PC-3 (cell line): ENCODE measurements around the gene BMPER. TPM values are rescaled to one million over a fixed set of nuclear protein-coding genes. Genes with fewer than 3 reads are reported as not detected.

Experiments used
- ATAC-seq: fragments of 200-7000 bp; cut with Tn5 transposase; 2 replicates; pipeline ENCODE4 v1.9.1; 2020; ENCODE audit warnings: mild to moderate bottlenecking, moderate library complexity
- BruUV-seq: library from RNA; stranded (reverse); fragments of 400-500 nt; replicated peaks from 2 replicates; lab custom pipeline; 2021; lab: Mats Ljungman, UMichigan
- CTCF ChIA-PET: fragments of 300-600 bp; sonication (Branson Sonifier 250); formaldehyde crosslinking; loops from one replicate; lab custom pipeline; 2022; ENCODE audit warnings: antibody characterized with exemption; lab: Charles Lee
- POLR2A ChIA-PET: fragments of 300-600 bp; sonication (Branson Sonifier 250); formaldehyde crosslinking; loops from one replicate; lab custom pipeline; 2022; ENCODE audit warnings: antibody characterized with exemption; ENCODE audit not compliant: unreplicated experiment; lab: Charles Lee
- DNase-seq: peaks from one replicate; pipeline ENCODE4 v3.0.0-alpha.2; 2015
- H2AFZ ChIP-seq: fragments of 300-600 bp; sonication (generic); 2 replicates; pipeline ENCODE4 v1.6.0; 2016; ENCODE audit warnings: antibody characterized with exemption, low read length
- H3F3A ChIP-seq: fragments of 300-600 bp; sonication (generic); one replicate; pipeline ENCODE4 v1.6.0; 2017; ENCODE audit warnings: antibody characterized with exemption, low read length, control low read depth, mild to moderate bottlenecking; ENCODE audit not compliant: unreplicated experiment
- H3K27ac ChIP-seq: fragments of 300-600 bp; sonication (generic); 2 replicates; pipeline ENCODE4 v1.5.1; 2016; ENCODE audit warnings: mild to moderate bottlenecking, low read length
- H3K27me3 ChIP-seq: fragments of 300-600 bp; sonication (generic); 2 replicates; pipeline ENCODE4 v1.6.1; 2016; ENCODE audit warnings: low read length, mixed read lengths
- H3K36me3 ChIP-seq: fragments of 300-600 bp; sonication (generic); 2 replicates; pipeline ENCODE4 v1.6.1; 2016; ENCODE audit warnings: low read depth, mixed run types, low read length, mixed read lengths
- H3K4me1 ChIP-seq: fragments of 300-600 bp; sonication (generic); 2 replicates; pipeline ENCODE4 v1.5.1; 2016; ENCODE audit warnings: low read length; ENCODE audit not compliant: insufficient read depth
- H3K4me2 ChIP-seq: fragments of 300-600 bp; sonication (generic); 2 replicates; pipeline ENCODE4 v1.6.0; 2016; ENCODE audit warnings: low read length
- H3K4me3 ChIP-seq: fragments of 300-600 bp; sonication (generic); 2 replicates; pipeline ENCODE4 v1.5.1; 2016; ENCODE audit warnings: mild to moderate bottlenecking, low read length, mixed read lengths
- H3K79me2 ChIP-seq: fragments of 300-600 bp; sonication (generic); 2 replicates; pipeline ENCODE4 v1.6.1; 2017; ENCODE audit warnings: low read length, mixed read lengths
- H3K9ac ChIP-seq: fragments of 300-600 bp; sonication (generic); 2 replicates; pipeline ENCODE4 v1.6.0; 2016; ENCODE audit warnings: mild to moderate bottlenecking, low read length
- H3K9me2 ChIP-seq: fragments of 300-600 bp; sonication (generic); replicated peaks from 2 replicates; pipeline ENCODE4 v1.6.1; 2016; ENCODE audit warnings: mixed run types, low read length, mixed read lengths
- H3K9me3 ChIP-seq: fragments of 300-600 bp; sonication (generic); 2 replicates; pipeline ENCODE4 v1.6.1; 2016; ENCODE audit warnings: low read length, mixed read lengths
- H4K20me1 ChIP-seq: fragments of 300-600 bp; sonication (generic); 2 replicates; pipeline ENCODE4 v1.6.1; 2016; ENCODE audit warnings: low read length, mixed read lengths
- EZH2 ChIP-seq: fragments of 300-600 bp; sonication (generic); IDR thresholded peaks from one replicate; pipeline ENCODE4 v1.6.1; 2017; ENCODE audit warnings: antibody characterized with exemption, mild to moderate bottlenecking, low read length; ENCODE audit not compliant: unreplicated experiment
- EZH2phosphoT487 ChIP-seq: fragments of 300-600 bp; sonication (generic); IDR thresholded peaks from 2 replicates; pipeline ENCODE4 v1.6.1; 2018; ENCODE audit warnings: mild to moderate bottlenecking, antibody characterized with exemption, low read length, borderline replicate concordance
- intact Hi-C: fragments of 100-400 bp; cut with micrococcal nuclease; formaldehyde crosslinking; loops from 2 replicates; pipeline ENCODE4 v1.9.0; 2023
- total RNA-seq: library from RNA; depleted of rRNA; stranded (reverse); fragments of >200 nt; gene quantifications from 2 replicates; pipeline ENCODE4 v1.2.3, GENCODE V29; 2014
- TF ChIP-seq, protein P1 (sequence below): fragments of 300-600 bp; sonication (generic); conservative IDR thresholded peaks from 2 replicates; pipeline ENCODE4 v1.5.1; 2017; ENCODE audit warnings: antibody characterized with exemption, low read depth, mild to moderate bottlenecking, low read length

The BMPER gene
- total RNA-seq, 1 experiment from 2014 or later = 0.11 TPM

DNA sequence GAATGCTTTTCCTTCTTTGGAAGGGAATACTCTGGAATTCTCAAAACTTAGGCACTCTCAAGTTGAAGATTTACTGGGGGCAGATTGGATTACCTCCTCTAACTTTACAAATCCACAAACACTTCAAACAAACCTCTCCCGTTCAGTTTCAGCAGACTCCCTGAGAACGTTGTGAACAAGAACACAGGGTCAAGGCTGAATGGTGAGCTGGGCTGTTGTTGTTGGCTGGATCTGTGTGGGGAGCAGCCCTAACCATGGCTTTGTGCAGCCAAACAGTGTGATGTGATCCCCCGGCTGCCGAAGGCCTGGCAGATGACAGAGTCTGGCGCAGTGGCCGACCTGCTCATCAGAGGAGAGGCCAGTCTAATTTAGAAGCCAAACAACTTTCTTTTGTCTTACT is 93.1 kb downstream of the BMPER start:
- no peaks in the 10 kb centered on the region for H3K79me2 ChIP-seq
- no TSS peak for BruUV-seq
- no peak overlapping the region for H2AFZ ChIP-seq
- ATAC-seq (no peak), DNase-seq (no peak)
- no peaks in the 10 kb centered on the region for H3K4me1 ChIP-seq
- no peaks in the 10 kb centered on the region for H3K9me3 ChIP-seq
- TF ChIP-seq EZH2phosphoT487 = no peak
- TF ChIP-seq, protein P1, sequence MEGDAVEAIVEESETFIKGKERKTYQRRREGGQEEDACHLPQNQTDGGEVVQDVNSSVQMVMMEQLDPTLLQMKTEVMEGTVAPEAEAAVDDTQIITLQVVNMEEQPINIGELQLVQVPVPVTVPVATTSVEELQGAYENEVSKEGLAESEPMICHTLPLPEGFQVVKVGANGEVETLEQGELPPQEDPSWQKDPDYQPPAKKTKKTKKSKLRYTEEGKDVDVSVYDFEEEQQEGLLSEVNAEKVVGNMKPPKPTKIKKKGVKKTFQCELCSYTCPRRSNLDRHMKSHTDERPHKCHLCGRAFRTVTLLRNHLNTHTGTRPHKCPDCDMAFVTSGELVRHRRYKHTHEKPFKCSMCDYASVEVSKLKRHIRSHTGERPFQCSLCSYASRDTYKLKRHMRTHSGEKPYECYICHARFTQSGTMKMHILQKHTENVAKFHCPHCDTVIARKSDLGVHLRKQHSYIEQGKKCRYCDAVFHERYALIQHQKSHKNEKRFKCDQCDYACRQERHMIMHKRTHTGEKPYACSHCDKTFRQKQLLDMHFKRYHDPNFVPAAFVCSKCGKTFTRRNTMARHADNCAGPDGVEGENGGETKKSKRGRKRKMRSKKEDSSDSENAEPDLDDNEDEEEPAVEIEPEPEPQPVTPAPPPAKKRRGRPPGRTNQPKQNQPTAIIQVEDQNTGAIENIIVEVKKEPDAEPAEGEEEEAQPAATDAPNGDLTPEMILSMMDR = no peak
- no peak for TF ChIP-seq EZH2
- H3K36me3 ChIP-seq = no peaks in the 10 kb centered on the region
- H4K20me1 ChIP-seq = no peaks in the 10 kb centered on the region
- H3K27me3 ChIP-seq = no peaks in the 10 kb centered on the region
- no peak overlapping the region for H3K27ac ChIP-seq
- CTCF ChIA-PET = no interaction called here
- intact Hi-C loops = no loop called here
- no peak overlapping the region for H3K9ac ChIP-seq
- H3K4me3 ChIP-seq = no peak overlapping the region
- H3F3A ChIP-seq = no peaks in the 10 kb centered on the region
- H3K9me2 ChIP-seq = no peaks in the 10 kb centered on the region
- POLR2A ChIA-PET = no interaction called here
- no peak overlapping the region for H3K4me2 ChIP-seq

DNA sequence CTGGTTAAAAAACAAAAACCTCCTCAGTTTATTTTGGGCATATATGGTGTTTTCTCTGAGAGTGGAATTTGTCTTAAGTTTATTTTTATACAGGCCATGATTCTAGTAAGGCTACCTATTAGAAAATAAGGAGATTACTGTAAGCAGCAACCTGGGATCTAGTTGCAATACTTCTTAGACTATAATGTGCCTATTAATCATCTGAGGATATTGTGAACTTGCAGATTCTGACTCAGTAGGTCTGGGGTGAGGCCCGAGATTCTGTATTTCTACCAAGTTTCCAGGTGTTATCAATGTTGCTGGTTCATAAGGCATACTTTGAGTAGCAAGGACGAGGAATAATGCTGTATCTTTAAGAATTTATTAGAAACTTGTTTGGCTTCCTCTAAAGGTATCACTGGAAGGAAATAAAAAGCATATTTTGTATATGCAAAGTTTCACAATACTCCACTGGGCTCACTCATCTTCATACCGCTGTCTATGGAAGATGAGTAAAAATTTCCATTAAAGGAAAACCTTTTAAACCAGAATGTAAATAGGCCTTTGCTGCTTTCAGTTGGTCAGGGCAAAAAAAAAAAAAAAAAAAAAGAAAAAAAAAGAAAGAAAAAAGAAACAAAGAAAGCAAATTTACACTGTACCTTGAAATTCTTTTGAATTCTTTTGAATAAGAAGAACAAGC is 105.8 kb downstream of the BMPER start:
- H3K79me2 ChIP-seq = no peaks in the 10 kb centered on the region
- no peaks in the 10 kb centered on the region for H3K9me3 ChIP-seq
- ChIA-PET POLR2A (no interaction called here), CTCF (no interaction called here)
- intact Hi-C loops = no loop called here
- H3K27me3 ChIP-seq = peaks cover 11% of the 10 kb centered on the region; the same call in 1 of the 2 replicates
- H3K27ac ChIP-seq = no peak overlapping the region
- TF ChIP-seq, protein P1 = no peak
- no peak for TF ChIP-seq EZH2
- TF ChIP-seq EZH2phosphoT487 = no peak
- no peak overlapping the region for H3K9ac ChIP-seq
- H3F3A ChIP-seq = no peaks in the 10 kb centered on the region
- no peaks in the 10 kb centered on the region for H4K20me1 ChIP-seq
- DNase-seq = no peak
- H3K4me3 ChIP-seq = no peak overlapping the region
- H3K9me2 ChIP-seq = no peaks in the 10 kb centered on the region
- no peak overlapping the region for H3K4me2 ChIP-seq
- no peaks in the 10 kb centered on the region for H3K4me1 ChIP-seq
- H3K36me3 ChIP-seq = no peaks in the 10 kb centered on the region
- no peak overlapping the region for H2AFZ ChIP-seq
- no peak for ATAC-seq
- BruUV-seq = no TSS peak

DNA sequence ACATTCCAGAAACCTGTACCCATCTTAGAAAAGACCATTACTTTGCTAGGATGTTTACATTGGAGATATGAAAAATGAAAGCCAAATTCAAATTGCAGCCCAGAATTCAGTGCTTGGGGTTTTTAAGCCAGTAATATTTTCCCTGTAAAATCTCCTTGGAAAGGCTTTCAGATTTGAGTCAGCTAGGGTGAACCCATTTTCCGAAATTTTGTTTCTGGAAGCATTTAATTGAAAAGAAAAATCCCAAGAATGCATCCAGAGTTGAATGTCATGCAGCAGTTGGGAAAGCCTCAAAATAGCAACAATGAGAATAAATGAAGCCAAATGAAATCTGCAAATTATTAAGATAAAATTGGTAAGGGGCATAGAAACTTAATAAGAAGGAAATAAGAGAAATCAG is 106.4 kb downstream of the BMPER start:
- ChIA-PET POLR2A (no interaction called here), CTCF (no interaction called here)
- no peak overlapping the region for H3K4me2 ChIP-seq
- H3K27ac ChIP-seq = no peak overlapping the region
- no TSS peak for BruUV-seq
- no peaks in the 10 kb centered on the region for H3K36me3 ChIP-seq
- no peaks in the 10 kb centered on the region for H4K20me1 ChIP-seq
- H3K9ac ChIP-seq = no peak overlapping the region
- no peak for DNase-seq
- no peak overlapping the region for H3K4me3 ChIP-seq
- no peak overlapping the region for H2AFZ ChIP-seq
- H3K27me3 ChIP-seq = peaks cover 8% of the 10 kb centered on the region; the same call in 1 of the 2 replicates
- H3K4me1 ChIP-seq = no peaks in the 10 kb centered on the region
- H3K9me3 ChIP-seq = no peaks in the 10 kb centered on the region
- ATAC-seq = no peak
- H3K79me2 ChIP-seq = no peaks in the 10 kb centered on the region
- no peaks in the 10 kb centered on the region for H3F3A ChIP-seq
- TF ChIP-seq EZH2 (no peak), EZH2phosphoT487 (no peak)
- TF ChIP-seq, protein P1 = no peak
- no peaks in the 10 kb centered on the region for H3K9me2 ChIP-seq
- intact Hi-C loops = no loop called here
